Right renal pelvis (tissue), 4 donors: Measurements from ENCODE around the gene TSPYL1. TPM values are rescaled to one million over a fixed set of nuclear protein-coding genes. Genes with fewer than 3 reads are reported as not detected.
"Not testable (repeated sequence)": the region's sequence is repeated elsewhere in the genome, so short reads cannot be mapped to it uniquely, and the experiment has no call there.

Source experiments
- DNase-seq, 4 donors: peaks; one replicate each; pipeline ENCODE4 v3.0.0-alpha.2; 2013; ENCODE audit warnings: low read depth in 4 of 4, low spot score in 3 of 4, missing footprints in 1 of 4
- polyA plus RNA-seq, 4 donors: library from polyadenylated mRNA; unstranded; fragments of 120-200 nt; gene quantifications; one replicate each; pipeline ENCODE4 v1.2.1, GENCODE V29; 2013; ENCODE audit not compliant: insufficient read length in 4 of 4

TSPYL1 gene
- polyA plus RNA-seq, 4 donors, result 98.8 to 106 (median 103) TPM

DNA sequence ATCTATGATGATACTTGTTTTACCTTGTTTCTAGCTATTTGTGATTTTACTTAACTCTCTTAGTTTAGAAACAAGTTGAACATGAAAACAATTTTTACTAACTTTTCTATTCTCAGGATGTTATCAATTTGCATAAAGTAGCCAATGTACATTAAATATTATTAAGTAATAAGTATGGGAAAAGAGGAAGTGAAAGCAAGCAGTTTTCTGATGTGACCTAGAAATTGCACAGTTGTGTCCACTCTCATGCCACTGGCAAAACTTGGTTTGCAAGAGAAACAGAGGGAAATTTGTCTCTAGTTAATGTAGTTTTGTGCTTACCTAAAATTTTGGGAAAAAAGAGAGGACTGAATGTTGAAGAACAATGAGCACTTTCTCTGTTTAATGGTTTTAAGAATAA lies 19.2 kb upstream of the TSPYL1 start:
- DNase-seq, result no peak

DNA sequence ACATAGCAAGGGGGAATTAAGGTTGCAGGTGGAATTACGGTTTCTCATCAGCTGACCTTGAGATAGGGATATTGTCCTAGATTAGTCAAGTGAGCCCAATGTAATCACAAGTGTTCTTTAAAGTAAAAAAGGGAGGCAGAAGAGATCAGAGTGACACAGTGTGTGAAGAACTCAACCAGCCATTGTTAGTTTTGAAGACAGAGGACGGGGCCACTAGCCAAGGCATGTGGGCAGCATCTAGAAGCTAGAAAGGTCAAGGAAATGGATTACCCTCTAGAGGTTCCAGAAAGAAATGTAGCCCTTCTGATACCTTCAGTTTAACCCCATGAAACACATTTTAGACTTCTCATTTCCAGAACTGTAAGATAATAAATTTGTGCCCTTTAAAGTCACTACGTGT lies 18.5 kb upstream of the TSPYL1 start:
- no peak for DNase-seq

DNA sequence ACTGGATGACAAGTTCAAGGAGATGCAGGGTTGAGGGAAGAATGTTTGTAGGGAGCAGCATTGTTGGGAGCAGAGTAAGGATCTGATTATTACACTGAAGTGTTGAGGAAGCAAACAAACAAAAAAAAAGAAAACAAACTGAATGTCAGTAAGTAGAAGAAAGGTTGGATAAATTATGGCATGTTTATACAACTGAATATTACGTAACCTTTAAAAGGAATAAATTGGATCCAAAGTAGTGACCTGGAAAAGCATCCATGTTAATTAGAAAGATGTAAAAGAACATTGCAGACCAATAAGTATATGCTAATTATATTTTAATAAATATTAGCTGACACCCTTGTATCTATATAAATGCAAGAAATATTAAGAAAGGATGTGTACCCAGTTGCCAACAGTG lies 12.8 kb upstream of the TSPYL1 start:
- no peak for DNase-seq

DNA sequence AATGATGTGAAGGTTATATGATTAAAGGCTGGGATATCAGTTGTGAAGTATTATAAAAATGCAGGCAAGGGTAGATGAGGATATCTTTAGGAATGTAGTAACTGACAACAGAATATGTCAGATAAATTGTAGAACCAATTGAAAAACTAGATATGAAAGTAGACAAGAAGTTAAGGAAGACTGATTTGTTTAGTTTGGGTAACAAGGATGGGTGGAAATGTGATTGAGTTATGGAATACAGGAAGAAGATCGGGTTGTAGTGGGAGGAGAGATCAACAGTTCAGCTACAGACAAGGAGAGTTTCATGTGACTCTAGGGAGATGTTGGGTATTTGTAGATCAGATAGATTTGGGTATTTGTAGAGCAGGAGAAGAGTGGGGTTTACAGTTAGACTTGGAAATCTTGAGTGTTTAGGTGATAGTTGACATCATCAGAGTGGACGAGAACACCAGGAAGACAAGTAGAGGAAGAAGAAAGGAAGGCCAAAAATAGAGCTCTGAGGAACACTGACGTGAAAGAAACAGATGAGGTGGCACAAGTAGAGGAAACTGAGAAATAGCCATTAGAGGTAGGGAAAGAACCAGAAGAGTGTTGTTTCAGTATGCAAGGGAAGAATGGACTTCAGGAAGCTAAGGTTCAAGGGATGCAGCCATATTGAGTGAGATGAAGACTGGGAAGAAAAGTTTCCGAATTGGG lies 12.1 kb upstream of the TSPYL1 start:
- no peak for DNase-seq

DNA sequence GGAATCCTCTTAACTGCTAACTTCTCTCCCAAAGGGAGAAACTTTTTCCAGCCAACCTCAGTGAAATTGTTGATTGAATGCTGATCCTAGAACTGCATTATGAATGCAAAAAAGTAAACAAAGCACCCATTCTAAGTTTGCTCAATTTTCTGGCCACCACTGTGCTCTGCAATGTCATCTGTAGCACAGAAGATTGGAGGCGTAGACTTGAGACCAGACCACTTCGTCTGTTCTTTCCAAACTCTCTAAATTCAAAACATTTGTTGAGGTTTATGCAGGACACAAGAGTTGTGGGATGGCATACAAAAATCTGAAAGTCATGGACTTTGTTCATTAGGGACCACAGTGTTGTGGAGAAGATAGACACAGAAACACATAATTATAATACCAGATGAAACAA lies 11.1 kb upstream of the TSPYL1 start:
- DNase-seq, result no peak

DNA sequence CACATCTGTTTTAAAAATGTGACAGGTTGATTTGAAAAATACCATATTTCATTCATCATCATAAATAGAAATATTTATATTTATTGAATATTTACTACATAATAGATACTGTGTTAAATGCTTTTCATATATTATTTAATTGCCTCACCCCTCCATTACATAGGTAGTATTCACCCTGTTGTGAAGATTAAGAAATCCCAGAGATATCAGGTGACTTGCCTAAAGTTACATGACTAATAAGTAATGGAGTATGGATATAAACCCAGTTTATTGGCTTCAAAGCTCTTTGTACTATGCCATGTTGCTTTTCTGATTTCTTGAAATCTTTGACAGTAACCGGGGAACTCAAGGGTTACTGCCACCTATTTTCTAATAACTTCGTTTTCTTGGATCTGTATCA lies 10.1 kb upstream of the TSPYL1 start:
- no peak for DNase-seq

DNA sequence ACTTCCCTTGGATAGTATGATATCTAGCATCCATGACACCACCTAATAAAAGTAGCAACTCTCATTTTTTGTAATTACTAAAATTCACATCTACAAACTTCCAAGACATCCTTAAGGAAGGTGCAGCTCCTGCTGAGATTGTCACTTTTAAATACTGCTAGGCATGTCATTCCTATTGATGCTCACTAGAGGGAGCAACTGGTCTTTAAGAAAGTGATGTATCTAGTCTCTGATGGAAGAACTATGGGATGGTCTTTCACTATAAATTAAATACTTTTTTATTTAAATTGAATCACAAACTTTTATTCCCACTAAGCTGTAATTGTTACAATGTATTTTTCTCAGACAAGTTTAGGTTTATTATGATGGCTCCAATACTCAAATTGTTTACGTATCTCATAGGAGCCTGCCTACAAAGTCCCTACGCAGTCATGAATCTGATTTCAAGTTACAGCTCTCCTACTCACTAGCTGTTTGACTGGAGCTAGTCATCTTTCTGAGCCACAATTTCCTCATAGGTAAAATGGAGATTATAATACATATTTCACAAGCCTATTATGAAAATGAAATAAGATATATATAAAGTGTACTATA lies 8.1 kb upstream of the TSPYL1 start:
- peak in 1 of 4 donors; percentile 29 for DNase-seq

DNA sequence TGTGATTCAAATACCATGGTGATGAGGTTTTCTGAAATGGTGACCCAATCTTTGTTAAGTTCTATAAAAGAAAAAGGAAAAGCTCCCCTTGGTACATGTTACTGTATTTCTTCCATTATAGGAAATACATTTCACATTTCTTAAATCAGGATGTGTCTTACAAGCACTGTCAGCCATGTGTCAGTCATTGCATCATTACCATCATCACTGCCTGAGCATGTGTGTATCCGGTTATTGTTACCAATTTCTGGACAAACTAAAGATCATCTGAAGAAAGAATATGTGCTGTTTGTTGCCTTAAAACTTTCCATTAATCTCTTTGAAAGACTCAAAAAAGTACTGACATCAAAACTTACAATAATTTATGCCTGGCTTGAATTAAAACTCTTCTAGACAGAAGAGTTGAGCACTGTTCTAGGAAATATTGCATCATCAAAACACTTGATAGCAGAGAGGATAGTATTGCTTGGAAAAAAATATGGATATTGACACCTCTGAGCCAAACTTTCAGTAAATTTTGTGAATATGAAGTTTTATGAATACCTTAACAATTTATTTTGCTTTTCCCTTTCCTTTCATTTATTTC lies 7.1 kb upstream of the TSPYL1 start:
- no peak for DNase-seq

DNA sequence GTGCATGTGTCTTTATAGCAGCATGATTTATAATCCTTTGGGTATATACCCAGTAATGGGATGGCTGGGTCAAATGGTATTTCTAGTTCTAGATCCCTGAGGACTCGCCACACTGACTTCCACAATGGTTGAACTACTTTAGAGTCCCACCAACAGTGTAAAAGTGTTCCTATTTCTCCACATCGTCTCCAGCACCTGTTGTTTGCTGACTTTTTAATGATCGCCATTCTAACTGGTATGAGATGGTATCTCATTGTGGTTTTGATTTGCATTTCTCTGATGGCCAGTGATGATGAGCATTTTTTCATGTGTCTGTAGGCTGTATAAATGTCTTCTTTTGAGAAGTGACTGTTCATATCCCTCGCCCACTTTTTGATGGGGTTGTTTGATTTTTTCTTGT lies 5.3 kb upstream of the TSPYL1 start:
- not testable (repeated sequence) for DNase-seq

DNA sequence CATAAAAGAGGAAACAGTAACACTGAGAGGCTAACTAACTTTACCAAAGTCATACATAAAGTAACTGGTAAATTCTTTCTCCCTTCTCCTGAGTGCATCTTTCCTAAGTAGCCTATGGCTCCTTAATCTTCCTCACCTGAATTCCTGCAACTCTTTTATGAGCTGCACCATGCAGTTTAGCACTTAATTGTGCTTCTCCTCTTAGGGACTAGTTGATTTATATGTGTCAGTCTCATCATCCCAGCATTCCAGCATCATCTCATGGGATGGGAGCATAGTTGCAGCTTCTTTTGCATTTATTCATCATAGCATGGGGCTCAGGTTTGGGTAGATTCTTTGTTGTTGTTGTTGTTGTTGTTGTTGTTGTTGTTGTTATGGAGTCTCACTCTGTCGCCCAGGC lies 3.5 kb upstream of the TSPYL1 start:
- DNase-seq, result no peak

DNA sequence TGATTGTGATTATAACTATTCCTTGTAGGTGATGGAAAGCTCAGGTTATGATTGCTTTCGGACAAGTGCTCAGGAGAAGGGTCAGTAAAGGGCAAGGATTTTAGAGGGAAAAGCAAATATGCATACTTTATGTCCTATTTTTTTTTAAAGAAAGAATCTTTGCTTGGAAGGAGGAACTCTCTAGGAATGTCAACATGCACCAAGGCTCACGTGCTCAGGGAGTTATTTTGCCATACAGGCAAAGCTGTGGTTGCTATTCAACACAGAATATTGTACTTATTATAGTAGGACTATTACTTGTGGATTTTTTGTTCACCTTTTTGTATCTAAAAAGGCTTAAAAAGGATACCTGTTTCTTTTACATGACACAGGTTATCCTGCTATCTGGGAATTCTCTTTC lies 3.0 kb upstream of the TSPYL1 start:
- DNase-seq, result no peak

DNA sequence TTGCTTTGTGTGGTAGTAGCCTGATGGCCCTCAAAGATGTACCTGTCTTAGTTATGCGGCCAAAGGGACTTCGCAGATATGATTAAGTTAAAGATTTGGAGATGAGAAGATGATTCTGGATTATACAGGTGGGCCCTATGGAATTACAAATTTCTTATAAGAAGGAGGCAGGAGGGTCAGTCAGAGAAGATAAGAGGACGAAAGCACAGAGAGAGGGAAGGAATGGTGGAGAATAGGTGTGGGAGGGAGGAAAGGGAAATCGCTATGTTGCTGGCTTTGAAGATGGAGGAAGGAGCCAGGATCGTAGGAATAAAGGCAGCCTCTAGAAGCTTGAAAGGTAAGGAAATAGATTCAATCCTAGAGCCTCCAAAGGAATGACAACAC lies 1.2 kb upstream of the TSPYL1 start:
- DNase-seq, result no peak

DNA sequence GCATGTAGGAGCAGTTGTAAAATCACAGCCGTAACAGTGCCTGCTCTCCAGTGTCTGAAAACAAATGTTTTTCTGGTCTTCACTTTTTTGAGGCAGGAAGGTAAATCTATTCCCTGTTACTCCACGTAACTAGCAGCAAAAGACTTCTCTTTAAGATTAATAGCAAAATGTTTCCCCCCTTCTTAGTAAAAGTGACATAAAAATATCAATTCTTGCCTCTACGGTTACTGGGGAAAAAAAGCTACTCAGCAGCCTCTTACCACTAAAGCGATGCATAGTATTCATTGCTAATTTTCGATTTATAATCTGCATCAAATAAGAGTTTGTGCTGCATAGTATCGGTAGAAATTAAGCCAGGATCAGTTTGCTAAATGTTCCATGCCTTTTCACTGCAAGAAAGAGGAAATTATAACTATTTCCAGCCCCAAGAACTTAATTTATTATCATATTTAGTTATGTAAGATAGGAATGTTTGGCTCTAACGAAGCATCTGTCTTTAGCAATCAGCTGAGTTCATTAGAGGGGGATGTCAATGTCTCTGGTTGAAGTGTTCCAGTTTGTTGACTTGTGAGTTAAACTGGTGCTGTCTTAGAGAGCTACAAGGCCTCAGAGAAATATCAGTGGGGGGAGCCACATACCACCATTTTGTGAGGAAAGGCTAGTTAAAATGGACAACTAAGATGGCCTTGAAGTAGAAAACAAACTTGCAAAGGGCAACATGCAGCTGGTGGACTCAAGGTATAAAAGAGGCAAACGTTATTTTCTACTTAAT lies 617 bp upstream of the TSPYL1 start:
- DNase-seq, result peak in 2 of 4 donors; percentile 36 to 41

DNA sequence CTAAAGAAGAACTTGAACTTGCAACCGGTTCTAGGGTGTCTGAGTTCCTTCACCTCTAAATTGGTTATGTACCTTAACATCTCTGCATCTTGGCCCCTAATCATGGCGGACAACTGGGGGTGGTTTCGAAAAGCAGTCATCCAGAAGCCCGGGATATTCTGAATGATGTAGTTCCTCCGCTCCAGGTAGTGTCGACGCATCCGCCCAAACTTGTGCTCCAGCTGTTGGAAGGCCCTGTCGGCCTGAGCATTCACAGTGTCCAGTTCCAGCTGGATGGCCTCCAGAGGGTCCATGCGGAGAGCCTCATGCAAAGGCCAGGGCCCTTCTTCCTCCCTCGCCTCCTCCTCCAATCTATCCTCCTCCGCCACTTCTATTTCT lies 887 bp downstream of the TSPYL1 start:
- no peak for DNase-seq

DNA sequence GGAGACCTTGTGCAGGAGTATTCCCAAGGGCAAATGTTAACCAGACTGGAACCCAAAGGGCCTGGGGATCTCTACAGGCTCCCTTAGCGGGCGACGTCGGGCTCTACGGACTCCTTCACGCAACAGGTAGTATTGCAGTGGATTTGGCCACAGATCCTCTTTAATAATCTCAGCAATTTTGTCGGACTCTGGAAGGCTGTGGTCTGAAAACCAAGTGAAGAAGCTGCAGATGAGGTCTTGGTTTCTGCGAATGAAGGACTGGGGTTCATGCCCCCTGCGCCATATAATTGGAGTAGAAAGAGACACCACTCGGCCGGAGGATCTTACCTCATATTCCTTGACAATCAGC lies 1.3 kb downstream of the TSPYL1 start:
- no peak for DNase-seq

DNA sequence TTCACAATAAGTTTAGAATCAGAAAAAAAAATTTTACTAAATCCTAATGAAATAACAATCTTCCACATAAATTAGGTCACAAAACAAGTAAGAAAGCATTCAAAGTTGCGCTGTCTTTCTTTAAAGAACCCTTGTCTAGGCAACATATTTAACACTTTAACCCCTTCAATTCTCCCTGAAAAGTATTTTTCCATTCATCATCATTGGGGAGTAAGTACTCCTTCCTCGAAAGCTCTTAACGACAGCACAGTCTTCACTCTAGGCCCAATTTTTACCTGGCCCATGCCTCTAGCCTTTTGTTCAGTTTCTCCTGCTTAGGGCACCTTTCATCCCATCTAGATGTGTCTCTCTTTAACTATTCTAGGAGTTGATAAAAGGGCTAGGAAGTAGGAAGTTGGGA lies 2.6 kb downstream of the TSPYL1 start:
- DNase-seq, result no peak

DNA sequence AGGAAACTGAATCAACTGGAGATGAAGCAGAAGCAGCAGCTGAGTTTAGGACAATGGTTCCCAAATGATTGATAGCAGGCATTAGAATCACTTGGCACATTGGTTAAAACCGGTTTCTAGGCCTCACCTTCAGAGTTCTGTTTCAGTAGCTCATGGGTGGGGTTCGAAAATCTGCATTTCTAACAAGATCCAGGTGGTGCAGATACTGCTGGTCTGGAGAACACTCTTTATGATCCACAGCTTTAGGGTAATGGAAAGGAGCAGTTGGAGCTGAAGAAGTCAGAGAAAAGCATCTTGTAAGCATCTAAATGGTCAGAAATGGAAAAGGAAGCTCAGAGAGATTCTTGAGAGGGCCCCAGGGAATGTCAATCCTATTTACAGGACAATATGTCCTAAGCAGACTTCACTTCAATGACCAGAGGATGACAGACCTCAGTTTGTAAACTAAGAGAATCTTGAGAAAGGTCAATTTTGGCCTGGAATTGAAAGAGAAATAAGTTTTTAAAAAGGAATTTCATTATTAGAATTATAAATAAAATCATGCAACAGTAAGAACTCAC lies 8.5 kb downstream of the TSPYL1 start:
- DNase-seq, result no peak

DNA sequence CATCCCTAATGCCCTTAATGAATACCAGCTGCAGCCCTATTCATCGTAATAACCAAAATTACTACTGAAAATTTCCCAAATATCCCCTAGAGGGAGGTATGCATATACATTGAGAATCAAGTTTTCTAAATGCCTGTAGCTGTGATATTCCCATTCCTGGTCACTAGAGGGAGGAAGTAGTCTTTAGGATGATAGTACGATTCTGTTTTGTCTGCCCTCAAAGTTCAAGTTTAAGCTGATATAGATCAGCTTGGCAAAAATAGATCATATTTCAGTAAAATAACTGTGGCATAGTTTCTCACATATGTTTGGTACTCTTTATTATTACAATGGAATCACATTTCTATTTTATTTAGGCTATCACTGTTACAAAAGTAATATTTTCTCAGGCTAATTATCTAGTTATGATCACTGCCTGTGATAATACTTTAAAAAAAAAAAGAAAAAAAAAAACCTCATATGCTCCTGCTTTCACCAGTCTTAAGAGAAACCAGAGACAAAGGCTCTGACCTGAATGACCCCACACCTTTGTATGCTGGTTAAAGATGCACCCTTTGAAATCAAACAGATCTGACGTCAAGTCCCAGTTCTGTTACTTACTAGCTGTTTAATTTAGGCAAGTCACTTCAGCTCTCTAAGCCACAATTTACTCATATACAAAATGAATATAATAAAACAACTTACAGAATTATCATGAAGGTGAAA lies 11.0 kb downstream of the TSPYL1 start:
- DNase-seq, result peak in 1 of 4 donors; percentile 52

DNA sequence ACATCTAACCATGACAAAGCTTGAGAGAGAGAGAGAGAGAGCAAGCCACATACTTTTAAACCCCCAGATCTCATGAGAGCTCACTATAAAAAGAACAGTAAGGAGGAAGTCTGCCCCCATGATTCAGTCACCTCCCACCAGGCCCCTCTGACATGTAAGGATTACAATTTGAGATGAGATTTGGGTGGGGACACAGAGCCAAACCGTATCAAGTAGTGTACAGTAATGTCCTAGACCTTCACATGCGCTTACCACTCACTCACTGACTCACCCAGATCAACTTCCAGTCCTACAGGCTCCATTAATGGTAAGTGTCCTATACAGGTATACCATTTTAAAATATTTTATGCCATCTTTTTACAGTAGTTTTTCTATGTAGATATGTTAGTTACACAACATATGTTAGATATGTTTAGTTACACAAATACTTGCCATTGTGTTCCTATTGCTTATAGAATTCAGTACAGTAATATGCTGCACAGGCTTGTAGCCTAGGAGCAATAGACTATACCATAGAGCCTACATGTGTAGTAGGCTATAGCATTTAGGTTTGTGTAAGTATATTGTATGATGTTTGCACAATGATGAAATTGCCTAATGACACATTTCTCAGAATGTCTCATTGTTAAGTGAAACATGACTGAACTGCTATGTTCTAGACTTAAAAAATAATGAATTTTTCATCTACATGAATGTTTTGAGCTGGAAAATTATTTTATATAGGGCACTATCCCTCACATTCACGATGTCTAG lies 11.7 kb downstream of the TSPYL1 start:
- DNase-seq, result no peak

DNA sequence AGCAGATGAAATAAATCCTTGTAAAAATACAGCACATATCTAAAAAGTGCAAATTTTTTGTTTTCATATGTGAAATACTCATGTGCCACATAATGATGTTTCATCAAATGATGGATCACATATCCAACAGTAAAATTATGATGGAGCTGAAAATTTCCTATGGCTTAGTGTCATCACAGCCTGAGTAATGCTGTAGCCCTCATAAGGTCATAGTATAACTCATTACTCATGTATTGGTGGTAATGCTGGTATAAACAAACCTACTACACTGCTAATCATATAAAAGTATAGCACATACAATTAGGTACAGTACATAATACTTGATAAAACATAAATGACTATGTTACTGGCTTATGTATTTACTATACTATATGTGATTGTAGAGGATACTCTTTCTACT lies 12.9 kb downstream of the TSPYL1 start:
- no peak for DNase-seq
